K562 (cell line): ENCODE data around the gene CNKSR3. TPM values are rescaled to one million over a fixed set of nuclear protein-coding genes. Genes with fewer than 3 reads are reported as not detected.

ENCODE experiments used
- ATAC-seq: fragments of 200-7000 bp; cut with Tn5 transposase; 3 replicates; pipeline ENCODE4 v1.9.1; 2020; ENCODE audit warnings: moderate library complexity
- BruUV-seq: library from RNA; stranded (reverse); fragments of 400-500 nt; replicated peaks from 2 replicates; lab custom pipeline; 2021; lab: Mats Ljungman, UMichigan
- CTCF ChIA-PET: fragments of 300-600 bp; formaldehyde crosslinking; extraction: SDS; loops from one replicate; lab custom pipeline; 2021; ENCODE audit warnings: low intra/inter-chr PET ratio; lab: Yijun Ruan, JAX
- POLR2A ChIA-PET: fragments of 300-600, 350-650 bp; sonication (Branson Sonifier 250); formaldehyde crosslinking; extraction: SDS; loops from one replicate; lab custom pipeline; 2021; ENCODE audit warnings: antibody characterized with exemption, inconsistent platforms; lab: Yijun Ruan, JAX
- DNase-seq, 4 experiments: peaks; one replicate each; pipeline versions ENCODE4 v3.0.0 to v3.0.0-alpha.2; 2011 to 2018; ENCODE audit warnings: low spot score in 3 of 4, mixed read lengths in 3 of 4; ENCODE audit errors: extremely low read depth in 1 of 4
- FAIRE-seq: peaks from 2 replicates; lab custom pipeline; 2011; peaks lifted over from hg19 to GRCh38; lab: Jason Lieb, UNC
- H2AFZ ChIP-seq: 2 replicates; pipeline ENCODE4 v1.6.0; 2011; ENCODE audit warnings: low read depth, low read length, control low read depth, inconsistent platforms
- H3K27ac ChIP-seq: fragments of 200-600 bp; 3 replicates; pipeline ENCODE4 v1.8.0; 2011; ENCODE audit warnings: low read depth, mild to moderate bottlenecking, control low read depth, inconsistent platforms, low read length, moderate library complexity, mixed read lengths; ENCODE audit errors: extremely low read depth
- H3K27me3 ChIP-seq, 2 experiments: fragments of 300-600 bp in 1 of 2; 2 replicates in 1 of 2; 3 replicates in 1 of 2; pipeline versions ENCODE4 v1.6.0 to v1.8.0; 2011; ENCODE audit warnings: inconsistent platforms in 2 of 2, low read length in 2 of 2, mild to moderate bottlenecking in 1 of 2, mixed read lengths in 1 of 2, moderate library complexity in 1 of 2; ENCODE audit not compliant: control insufficient read depth in 2 of 2, insufficient read depth in 2 of 2
- H3K36me3 ChIP-seq: fragments of 300-600 bp; 3 replicates; pipeline ENCODE4 v1.8.0; 2011; ENCODE audit warnings: mild to moderate bottlenecking, low read length, inconsistent platforms; ENCODE audit not compliant: control insufficient read depth, insufficient read depth
- H3K4me1 ChIP-seq, 2 experiments: fragments of 200-600 bp in 1 of 2; replicated peaks in 1 of 2; 2 replicates in 1 of 2; 3 replicates in 1 of 2; pipeline versions ENCODE4 v1.5.1 to v1.8.0; 2011; ENCODE audit warnings: inconsistent platforms in 2 of 2, low read length in 2 of 2, mild to moderate bottlenecking in 1 of 2, mixed read lengths in 1 of 2, moderate library complexity in 1 of 2; ENCODE audit not compliant: control insufficient read depth in 2 of 2, insufficient read depth in 2 of 2
- H3K4me2 ChIP-seq: 2 replicates; pipeline ENCODE4 v1.6.1; 2011; ENCODE audit warnings: low read length, control low read depth, inconsistent platforms, mixed read lengths; ENCODE audit not compliant: insufficient read depth
- H3K4me3 ChIP-seq: fragments of 200-600 bp; sonication (generic), shearing (Covaris generic); 2 replicates; pipeline ENCODE4 v1.5.1; 2016; ENCODE audit warnings: control low read depth, inconsistent platforms
- H3K79me2 ChIP-seq: fragments of 200-600 bp; 3 replicates; pipeline ENCODE4 v1.8.0; 2011; ENCODE audit warnings: low read length, inconsistent platforms; ENCODE audit not compliant: control insufficient read depth, insufficient read depth
- H3K9ac ChIP-seq, 2 experiments: 2 replicates each; pipeline versions ENCODE4 v1.6.0 to v1.6.1; 2011; ENCODE audit warnings: low read depth in 2 of 2, low read length in 2 of 2, control low read depth in 1 of 2, inconsistent platforms in 1 of 2, mild to moderate bottlenecking in 1 of 2, mixed read lengths in 1 of 2; ENCODE audit not compliant: insufficient read depth in 1 of 2
- H3K9me1 ChIP-seq: one replicate; pipeline ENCODE4 v1.6.0; 2011; ENCODE audit warnings: inconsistent platforms, mild to moderate bottlenecking, low read length, moderate library complexity; ENCODE audit not compliant: control insufficient read depth, insufficient read depth
- H3K9me3 ChIP-seq: replicated peaks from 2 replicates; pipeline ENCODE4 v1.5.1; 2011; ENCODE audit warnings: low read depth, low read length, inconsistent platforms; ENCODE audit not compliant: control insufficient read depth, insufficient read depth
- H4K20me1 ChIP-seq: replicated peaks from 2 replicates; pipeline ENCODE4 v1.6.1; 2011; ENCODE audit warnings: low read length, inconsistent platforms, mixed read lengths; ENCODE audit not compliant: control insufficient read depth, insufficient read depth
- CEBPB ChIP-seq: fragments of 450-650 bp; IDR thresholded peaks from 2 replicates; pipeline ENCODE4 v1.6.1; 2016; ENCODE audit warnings: missing genetic modification characterization, missing compliant biosample characterization
- ELK1 ChIP-seq: sonication (generic); formaldehyde crosslinking; IDR thresholded peaks from 2 replicates; pipeline ENCODE4 v1.8.1; 2022; ENCODE audit warnings: missing genetic modification reagents
- HBP1 ChIP-seq: fragments of 450-650 bp; formaldehyde crosslinking; IDR thresholded peaks from 2 replicates; pipeline ENCODE4 v1.4.0; 2022; ENCODE audit warnings: missing genetic modification characterization
- OTX1 ChIP-seq: fragments of 450-650 bp; formaldehyde crosslinking; IDR thresholded peaks from 2 replicates; pipeline ENCODE4 v1.4.0; 2022; ENCODE audit warnings: mild to moderate bottlenecking
- PHB2 ChIP-seq: fragments of 450-650 bp; IDR thresholded peaks from 2 replicates; pipeline ENCODE4 v1.6.1; 2017; ENCODE audit warnings: low read depth
- REST ChIP-seq, 2 experiments: fragments of 450-650 bp; formaldehyde crosslinking in 1 of 2; IDR thresholded peaks; 2 replicates each; pipeline versions ENCODE4 v1.4.0 to v1.6.1; 2014 to 2020; ENCODE audit warnings: mild to moderate bottlenecking in 2 of 2, borderline replicate concordance in 1 of 2, low read depth in 1 of 2
- SAFB ChIP-seq: fragments of 200-400 bp; formaldehyde crosslinking; IDR thresholded peaks from 2 replicates; pipeline ENCODE4 v1.6.1; 2017; ENCODE audit warnings: low read depth, low read length, borderline replicate concordance
- WGBS: fragments of 100-300 bp; shearing (Covaris generic); methylation state at CpG from one replicate; pipeline ENCODE4 v1.1.6; 2016; ENCODE audit warnings: low coverage, mixed read lengths; ENCODE audit not compliant: insufficient coverage; ENCODE audit errors: missing lambda C conversion rate; 5-methylcytosine and 5-hydroxymethylcytosine counted together
- in situ Hi-C: fragments of 300-500 bp; cut with MboI; formaldehyde crosslinking; loops from 4 replicates; pipeline ENCODE4 v1.15.0; 2018; ENCODE audit warnings: inconsistent platforms, mixed read lengths
- intact Hi-C: fragments of 100-400 bp; cut with micrococcal nuclease; formaldehyde crosslinking; loops from 2 replicates; pipeline ENCODE4 v1.14.2; 2022
- polyA plus RNA-seq, 8 experiments: library from polyadenylated mRNA; depleted of rRNA in 4 of 8; stranded (reverse) in 5 of 8; unstranded in 3 of 8; fragments of >200 nt; fragmentation: Nextera tagmentation in 2 of 8; fragmentation: Illumina TruSeq in 1 of 8; extraction: Ambion mirVana in 2 of 8; extraction: Trizol in 1 of 8; gene quantifications; 2 replicates each; pipeline versions ENCODE4 v1.2.1 to v1.2.3, GENCODE V29; 2011 to 2014; ENCODE audit warnings: inconsistent platforms in 1 of 8, missing spikeins in 1 of 8
- total RNA-seq, 7 experiments: library from RNA; depleted of rRNA in 6 of 7; stranded (reverse); fragments of >200 nt in 6 of 7; fragmentation: Illumina TruSeq in 2 of 7; extraction: Trizol in 2 of 7; gene quantifications; 2 replicates each; pipeline versions ENCODE4 v1.2.1 to v1.2.3, GENCODE V29; 2011 to 2021; ENCODE audit warnings: low replicate concordance in 1 of 7

The CNKSR3 gene
- total and polyA plus RNA-seq, 9 of the 15 experiments (the other 6 are each of a cell fraction or from before 2014, with no cell fraction given) = 4.5 to 29.6 (median 9.5) TPM

- H3K4me1 ChIP-seq = no peaks in the 10 kb centered on the region; a peak in 2 of 5 replicates
- no peak overlapping the region for H2AFZ ChIP-seq
- peaks cover 6% of the 10 kb centered on the region; the same call in 1 of the 2 replicates for H4K20me1 ChIP-seq
- in situ Hi-C loops = no loop called here
- H3K27me3 ChIP-seq = no peaks in the 10 kb centered on the region
- no peak overlapping the region for H3K4me3 ChIP-seq
- peaks cover 6% of the 10 kb centered on the region for H3K9me3 ChIP-seq
- WGBS = 87% methylated on average over 3 of the region's 3 CpGs
- no peak overlapping the region for H3K9ac ChIP-seq
- ChIA-PET POLR2A (interaction anchor here (1.2 kb wide), 1 partner anchor 16 kb away, joined by 4 read pairs; no protein-coding TSS in a partner anchor), CTCF (no interaction called here)
- H3K79me2 ChIP-seq = peaks cover 24% of the 10 kb centered on the region; the same call in 2 of the 3 replicates
- BruUV-seq = no TSS peak
- no peak overlapping the region for H3K4me2 ChIP-seq
- DNase-seq (no peak), FAIRE-seq (no peak), ATAC-seq (no peak)
- intact Hi-C loops = no loop called here
- H3K36me3 ChIP-seq = peaks cover 7% of the 10 kb centered on the region; the same call in 1 of the 3 replicates
- no peak overlapping the region for H3K27ac ChIP-seq
- TF ChIP-seq ELK1 (CRISPR knock-in tag) (no peak), CEBPB (tag) (no peak), SAFB (no peak), REST (IDR thresholded peaks at IDR 0.05; ENCODE audit: borderline replicate concordance) (no peak), REST (CRISPR knock-in tag; IDR thresholded peaks at IDR 0.05; ENCODE audit: low read depth) (no peak), PHB2 (no peak), HBP1 (no peak), OTX1 (no peak)
- H3K9me1 ChIP-seq = no peaks in the 10 kb centered on the region
These were observed 44.3 kb downstream of the CNKSR3 start for GRCh38 chr6:154466139-154466538.
